Tibial artery (tissue), 4 donors: ENCODE results near the gene LCN2.

Experiments
- DNase-seq, 2 donors: peaks; one replicate each; pipeline ENCODE4 v3.0.0-alpha.2; 2019
- H3K27ac ChIP-seq, 2 donors: fragments of 200-600 bp; sonication (generic) in 1 of 2; 1 replicate in 1 of 2; 2 replicates in 1 of 2; pipeline ENCODE4 v1.5.1; 2018 to 2019; ENCODE audit warnings: mild to moderate bottlenecking in 1 of 2
- H3K27me3 ChIP-seq, 2 donors: fragments of 200-600 bp; sonication (generic) in 1 of 2; one replicate each; pipeline versions ENCODE4 v1.5.1 to v1.6.0; 2016 to 2019
- H3K36me3 ChIP-seq, 3 donors: fragments of 200-600 bp; sonication (generic) in 2 of 3; one replicate each; pipeline ENCODE4 v1.5.1; 2016 to 2019; ENCODE audit warnings: mild to moderate bottlenecking in 2 of 3
- H3K4me1 ChIP-seq, 4 donors: fragments of 200-600 bp; sonication (generic) in 2 of 4; 1 replicate in 3 of 4; 2 replicates in 1 of 4; pipeline ENCODE4 v1.5.1; 2016 to 2019
- H3K4me3 ChIP-seq, 2 donors: fragments of 200-600 bp; sonication (generic) in 1 of 2; 1 replicate in 1 of 2; 2 replicates in 1 of 2; pipeline ENCODE4 v1.5.1; 2018 to 2019; ENCODE audit warnings: mild to moderate bottlenecking in 2 of 2
- H3K9me3 ChIP-seq, 3 donors: fragments of 200-600 bp; sonication (generic) in 1 of 3; one replicate each; pipeline ENCODE4 v1.5.1; 2016 to 2019
- intact Hi-C: fragments of 100-400 bp; cut with DNase I; formaldehyde crosslinking; loops from one replicate; pipeline ENCODE4 v1.15.0; 2023; ENCODE audit warnings: low total_unique reads
- TF ChIP-seq, protein P1 (sequence below), 2 experiments: fragments of 200-600 bp in 1 of 2; fragments of 450-650 bp in 1 of 2; IDR thresholded peaks; one replicate each; pipeline ENCODE4 v1.5.1; 2017 to 2019; ENCODE audit warnings: antibody characterized with exemption in 2 of 2, mild to moderate bottlenecking in 1 of 2, moderate library complexity in 1 of 2

LCN2 gene

DNA sequence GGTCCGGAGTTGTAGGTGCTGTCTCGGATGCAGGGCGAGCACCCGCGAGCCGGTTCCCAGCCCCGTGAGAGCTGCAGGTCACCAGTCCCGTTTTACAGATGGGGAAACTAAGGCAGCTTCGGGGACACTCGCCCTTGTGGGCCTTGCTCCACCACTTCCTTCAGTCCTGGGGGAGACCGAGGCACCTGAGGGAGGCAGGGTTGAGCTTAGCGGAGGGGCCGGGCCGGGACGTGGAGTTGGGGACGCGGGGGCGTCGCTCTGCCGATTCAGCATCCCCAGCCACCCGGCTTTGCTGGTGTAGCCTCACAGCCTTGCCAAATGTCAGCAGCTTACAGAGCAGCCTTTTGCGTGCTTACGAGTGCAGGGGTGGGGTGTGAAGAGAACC is 11.3 kb downstream of the LCN2 start:
- Histone ChIP-seq H3K9me3 (no peaks in the 10 kb centered on the region), H3K36me3 (peaks cover 14 to 34% (median 25%) of the 10 kb centered on the region in 3 donors), H3K27me3 (no peaks in the 10 kb centered on the region), H3K27ac (peak overlapping the region; percentile 53 to 73), H3K4me3 (peak overlapping the region; percentile 74 to 86), H3K4me1 (peaks cover 0 to 34% (median 21%) of the 10 kb centered on the region in 4 donors)
- TF ChIP-seq, protein P1, sequence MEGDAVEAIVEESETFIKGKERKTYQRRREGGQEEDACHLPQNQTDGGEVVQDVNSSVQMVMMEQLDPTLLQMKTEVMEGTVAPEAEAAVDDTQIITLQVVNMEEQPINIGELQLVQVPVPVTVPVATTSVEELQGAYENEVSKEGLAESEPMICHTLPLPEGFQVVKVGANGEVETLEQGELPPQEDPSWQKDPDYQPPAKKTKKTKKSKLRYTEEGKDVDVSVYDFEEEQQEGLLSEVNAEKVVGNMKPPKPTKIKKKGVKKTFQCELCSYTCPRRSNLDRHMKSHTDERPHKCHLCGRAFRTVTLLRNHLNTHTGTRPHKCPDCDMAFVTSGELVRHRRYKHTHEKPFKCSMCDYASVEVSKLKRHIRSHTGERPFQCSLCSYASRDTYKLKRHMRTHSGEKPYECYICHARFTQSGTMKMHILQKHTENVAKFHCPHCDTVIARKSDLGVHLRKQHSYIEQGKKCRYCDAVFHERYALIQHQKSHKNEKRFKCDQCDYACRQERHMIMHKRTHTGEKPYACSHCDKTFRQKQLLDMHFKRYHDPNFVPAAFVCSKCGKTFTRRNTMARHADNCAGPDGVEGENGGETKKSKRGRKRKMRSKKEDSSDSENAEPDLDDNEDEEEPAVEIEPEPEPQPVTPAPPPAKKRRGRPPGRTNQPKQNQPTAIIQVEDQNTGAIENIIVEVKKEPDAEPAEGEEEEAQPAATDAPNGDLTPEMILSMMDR (IDR thresholded peaks at IDR 0.05): no peak
- no peak for DNase-seq
- intact Hi-C loops: no loop called here

DNA sequence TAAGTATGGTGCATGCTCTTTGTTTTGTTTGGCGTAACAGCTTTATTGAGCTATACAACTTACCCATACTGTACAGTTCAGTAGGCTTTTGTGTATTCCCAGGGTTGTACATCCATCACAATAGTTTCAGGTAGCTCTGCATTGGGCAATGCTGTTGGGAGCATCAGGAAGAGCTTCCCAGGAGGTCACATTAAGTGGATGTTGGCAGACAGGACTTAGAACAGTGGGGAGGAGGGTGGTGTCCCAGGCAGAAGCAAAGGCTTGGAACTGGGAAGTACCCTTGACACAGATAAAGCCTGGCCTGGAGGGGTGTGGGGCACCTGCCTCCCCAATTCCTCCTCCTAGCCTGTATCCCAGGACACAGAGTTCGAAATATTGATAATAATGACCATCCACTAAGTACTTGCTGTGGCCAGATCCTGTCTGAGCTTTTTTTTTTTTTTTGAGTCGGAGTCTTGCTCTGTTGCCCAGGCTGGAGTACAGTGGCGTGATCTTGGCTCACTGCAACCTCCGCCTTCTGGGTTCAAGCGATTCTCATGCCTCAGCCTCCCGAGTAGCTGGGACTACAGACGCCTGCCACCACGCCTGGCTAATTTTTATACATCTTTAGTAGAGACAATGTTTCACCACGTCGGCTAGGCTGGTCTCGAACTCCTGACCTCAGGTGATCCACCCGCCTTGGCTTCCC is 12.1 kb downstream of the LCN2 start:
- H3K9me3 ChIP-seq: no peaks in the 10 kb centered on the region
- H3K36me3 ChIP-seq: peaks cover 22 to 41% (median 32%) of the 10 kb centered on the region in 3 donors
- peak overlapping the region in 1 of 2 donors; percentile 23 for H3K27ac ChIP-seq
- no peak overlapping the region for H3K4me3 ChIP-seq
- TF ChIP-seq, protein P1 (IDR thresholded peaks at IDR 0.05): no peak
- intact Hi-C loops: no loop called here
- no peak for DNase-seq
- peaks cover 0 to 34% (median 21%) of the 10 kb centered on the region in 4 donors for H3K4me1 ChIP-seq
- H3K27me3 ChIP-seq: no peaks in the 10 kb centered on the region

DNA sequence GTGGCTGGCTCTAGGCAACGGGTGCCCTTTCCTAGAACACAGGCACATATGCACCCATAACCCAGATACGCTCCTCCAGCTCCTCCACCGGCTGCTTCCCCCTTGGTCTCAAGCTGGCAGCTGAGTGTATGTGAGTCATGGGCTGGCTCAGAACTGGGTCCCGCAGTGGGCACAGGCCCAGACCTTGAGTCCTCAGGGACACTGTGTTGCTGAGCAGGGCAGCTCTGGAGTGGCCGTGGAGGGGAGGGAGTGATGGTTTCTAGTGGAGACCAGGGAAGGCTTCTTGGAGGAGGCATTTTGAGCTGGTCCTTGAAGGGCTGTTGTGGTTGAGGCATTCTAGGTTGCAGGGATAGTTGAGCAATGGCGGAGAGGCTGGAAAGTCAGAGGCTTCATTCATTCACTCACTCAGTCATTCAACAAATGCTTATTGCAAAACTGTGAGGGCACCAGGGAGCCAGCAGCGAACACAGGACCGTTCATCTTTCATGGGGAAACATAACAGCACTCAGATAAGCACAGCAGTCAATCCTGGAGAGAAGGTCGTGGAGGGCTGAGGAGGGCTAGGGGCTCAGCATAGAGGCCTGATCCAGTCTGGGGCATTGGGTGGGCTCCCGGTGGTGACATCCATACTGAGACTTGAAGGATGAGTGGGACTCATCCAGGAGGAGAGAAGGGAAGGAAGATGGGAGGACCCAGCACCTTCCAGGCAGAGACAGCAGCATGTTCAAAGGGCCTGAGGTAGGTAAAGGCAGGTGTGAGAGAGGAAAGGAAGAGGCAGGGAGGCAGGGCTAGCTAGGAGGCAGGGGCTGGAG is 13.2 kb downstream of the LCN2 start:
- H3K27ac ChIP-seq: peak overlapping the region in 1 of 2 donors; percentile 23
- TF ChIP-seq, protein P1 (IDR thresholded peaks at IDR 0.05): no peak
- peak; percentile 64 to 94 for DNase-seq
- H3K4me1 ChIP-seq: peaks cover 0 to 34% (median 21%) of the 10 kb centered on the region in 4 donors
- H3K36me3 ChIP-seq: peaks cover 31 to 52% (median 43%) of the 10 kb centered on the region in 3 donors
- H3K9me3 ChIP-seq: no peaks in the 10 kb centered on the region
- no peak overlapping the region for H3K4me3 ChIP-seq
- H3K27me3 ChIP-seq: no peaks in the 10 kb centered on the region
- intact Hi-C loops: no loop called here

DNA sequence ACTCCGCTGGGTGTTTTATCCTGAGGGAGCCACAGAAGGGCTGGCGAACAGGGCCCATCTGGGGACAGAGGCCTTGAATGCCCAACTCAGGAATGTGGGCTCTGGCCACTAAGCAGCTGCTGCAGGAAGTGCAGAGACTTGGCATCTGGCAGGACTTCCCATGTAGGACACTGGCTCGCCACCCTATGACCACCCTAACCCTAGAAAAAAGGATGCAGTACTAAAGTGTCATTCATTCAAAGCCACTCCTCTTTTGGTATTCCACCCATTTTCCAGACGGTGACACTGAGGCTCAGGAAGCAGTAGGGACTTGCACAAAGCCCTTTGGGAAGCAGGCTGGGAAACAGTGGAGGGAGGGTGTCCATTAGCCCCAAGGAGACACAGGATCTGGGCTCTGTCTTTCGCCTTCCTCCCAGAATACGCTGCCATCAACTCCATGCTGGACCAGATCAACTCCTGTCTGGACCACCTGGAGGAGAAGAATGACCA is 13.8 kb downstream of the LCN2 start:
- no peaks in the 10 kb centered on the region for H3K27me3 ChIP-seq
- no peak for DNase-seq
- intact Hi-C loops: no loop called here
- H3K4me3 ChIP-seq: no peak overlapping the region
- no peaks in the 10 kb centered on the region for H3K9me3 ChIP-seq
- peaks cover 31 to 59% (median 49%) of the 10 kb centered on the region in 3 donors for H3K36me3 ChIP-seq
- peaks cover 0 to 34% (median 21%) of the 10 kb centered on the region in 4 donors for H3K4me1 ChIP-seq
- TF ChIP-seq, protein P1 (IDR thresholded peaks at IDR 0.05): no peak
- no peak overlapping the region for H3K27ac ChIP-seq

DNA sequence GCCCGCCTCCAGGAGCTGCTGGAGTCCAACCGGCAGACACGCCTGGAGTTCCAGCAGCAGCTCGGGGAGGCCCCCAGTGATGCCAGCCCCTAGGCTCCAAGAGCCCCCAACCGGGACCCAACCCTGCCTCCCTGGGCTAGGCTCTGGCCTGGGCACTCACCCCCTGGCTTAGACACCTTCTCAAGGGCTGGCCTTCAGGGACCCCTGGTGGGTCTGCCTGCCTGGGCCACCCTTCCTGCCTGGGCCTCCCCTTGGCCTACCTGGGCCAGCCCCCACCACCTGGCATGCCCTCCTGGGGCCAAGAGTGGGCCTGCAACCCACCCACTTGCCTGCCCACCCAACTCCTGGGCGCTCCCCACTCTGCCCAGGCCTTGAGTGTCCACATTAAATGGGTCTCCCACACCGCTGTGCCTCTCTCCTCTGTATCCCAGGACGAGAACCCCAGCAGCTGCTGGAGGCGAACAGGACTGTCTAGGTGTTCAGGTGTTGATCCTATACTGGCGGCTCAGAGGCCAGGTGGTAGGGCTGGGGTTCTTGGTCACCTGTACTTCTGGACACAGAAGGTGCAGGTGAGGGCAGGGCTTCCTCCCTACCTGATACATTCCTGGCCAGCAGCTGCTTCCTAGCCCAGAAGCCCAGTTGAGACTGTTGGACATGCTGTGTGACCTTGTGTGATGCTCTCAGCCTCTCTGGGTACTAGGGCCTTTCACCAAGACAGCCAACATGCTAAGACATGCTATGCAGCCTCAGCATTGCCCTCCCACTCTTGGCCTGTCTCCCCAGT is 14.5 kb downstream of the LCN2 start:
- Histone ChIP-seq H3K27ac (no peak overlapping the region), H3K4me3 (no peak overlapping the region), H3K4me1 (peaks cover 0 to 34% (median 21%) of the 10 kb centered on the region in 4 donors), H3K27me3 (no peaks in the 10 kb centered on the region), H3K36me3 (peaks cover 33 to 65% (median 56%) of the 10 kb centered on the region in 3 donors), H3K9me3 (no peaks in the 10 kb centered on the region)
- TF ChIP-seq, protein P1 (IDR thresholded peaks at IDR 0.05): no peak
- intact Hi-C loops: no loop called here
- no peak for DNase-seq
